Neutrophil (primary cell): ENCODE measurements around the gene SLC5A10.
A peak's percentile ranks its signal among the peaks of the same experiment; 100 is the strongest.
"Not testable (repeated sequence)": the region's sequence is repeated elsewhere in the genome, so short reads cannot be mapped to it uniquely, and the experiment has no call there.

Experiments
- H3K27ac ChIP-seq: fragments of 200-600 bp; sonication (generic); 2 replicates; pipeline ENCODE4 v1.5.1; 2016; ENCODE audit warnings: mild to moderate bottlenecking, moderate library complexity
- H3K27me3 ChIP-seq: fragments of 200-600 bp; sonication (generic); 2 replicates; pipeline ENCODE4 v1.6.0; 2016; ENCODE audit warnings: mild to moderate bottlenecking
- H3K36me3 ChIP-seq: fragments of 200-600 bp; sonication (generic); 2 replicates; pipeline ENCODE4 v1.5.1; 2017
- H3K4me1 ChIP-seq, 2 experiments: fragments of 200-600 bp in 1 of 2; sonication (generic) in 1 of 2; 1 replicate in 1 of 2; 2 replicates in 1 of 2; pipeline versions ENCODE4 v1.5.1 to v1.6.1; 2013 to 2016; ENCODE audit warnings: low read depth in 1 of 2, low read length in 1 of 2, mild to moderate bottlenecking in 1 of 2, moderate library complexity in 1 of 2; ENCODE audit not compliant: control insufficient read depth in 1 of 2, insufficient read depth in 1 of 2
- H3K4me3 ChIP-seq, 2 experiments: fragments of 200-600 bp in 1 of 2; sonication (generic) in 1 of 2; 1 replicate in 1 of 2; 2 replicates in 1 of 2; pipeline ENCODE4 v1.5.1; 2013 to 2016; ENCODE audit warnings: low read depth in 1 of 2, low read length in 1 of 2, mild to moderate bottlenecking in 1 of 2, moderate library complexity in 1 of 2
- H3K9me3 ChIP-seq: fragments of 200-600 bp; sonication (generic); 2 replicates; pipeline ENCODE4 v1.5.1; 2016

The SLC5A10 gene

GRCh38 chr17:19055447-19055846 lies 103.5 kb downstream of the SLC5A10 start:
- H3K27ac ChIP-seq, H3K4me1 ChIP-seq, H3K9me3 ChIP-seq, H3K27me3 ChIP-seq, H3K4me3 ChIP-seq, H3K36me3 ChIP-seq: not testable (repeated sequence)

GRCh38 chr17:19062009-19062717 lies 110.2 kb downstream of the SLC5A10 start:
- not testable (repeated sequence) for H3K4me1 ChIP-seq, H3K36me3 ChIP-seq, H3K27me3 ChIP-seq, H3K4me3 ChIP-seq, H3K9me3 ChIP-seq, H3K27ac ChIP-seq

- not testable (repeated sequence) for H3K4me1 ChIP-seq, H3K36me3 ChIP-seq, H3K27me3 ChIP-seq, H3K4me3 ChIP-seq, H3K9me3 ChIP-seq, H3K27ac ChIP-seq
These were observed 110.9 kb downstream of the SLC5A10 start for GRCh38 chr17:19062718-19063325.

- not testable (repeated sequence) for H3K4me1 ChIP-seq, H3K9me3 ChIP-seq, H3K27me3 ChIP-seq, H3K36me3 ChIP-seq
- H3K4me3 ChIP-seq = peak overlapping the region; percentile 25 to 50
- H3K27ac ChIP-seq = peak overlapping the region; percentile 60
These were observed 111.5 kb downstream of the SLC5A10 start for GRCh38 chr17:19063326-19063956.

GRCh38 chr17:19064378-19064777 lies 112.4 kb downstream of the SLC5A10 start:
- not testable (repeated sequence) for H3K4me3 ChIP-seq, H3K4me1 ChIP-seq

GRCh38 chr17:19070318-19071168 lies 118.6 kb downstream of the SLC5A10 start:
- H3K4me1 ChIP-seq, H3K4me3 ChIP-seq, H3K9me3 ChIP-seq, H3K27ac ChIP-seq, H3K27me3 ChIP-seq, H3K36me3 ChIP-seq: not testable (repeated sequence)

More at GRCh38 chr17:19064378-19064777, 112.4 kb downstream of the SLC5A10 start:
- H3K9me3 ChIP-seq, H3K36me3 ChIP-seq, H3K27me3 ChIP-seq, H3K27ac ChIP-seq: not testable (repeated sequence)
